AG10803 (cell line): Measurements from ENCODE around the gene CLOCK.
A peak's percentile ranks its signal among the peaks of the same experiment; 100 is the strongest.

Experiments used
- DNase-seq: peaks from one replicate; pipeline ENCODE4 v3.0.0; 2010; ENCODE audit warnings: low read depth
- H3K4me3 ChIP-seq: 2 replicates; pipeline ENCODE4 v1.5.1; 2011; ENCODE audit warnings: mild to moderate bottlenecking, low read length, control low read depth
- TF ChIP-seq, protein P1 (sequence below): conservative IDR thresholded peaks from 2 replicates; pipeline ENCODE4 v1.5.1; 2011; ENCODE audit warnings: mild to moderate bottlenecking, low read length, control low read depth, inconsistent platforms

Gene CLOCK

DNA sequence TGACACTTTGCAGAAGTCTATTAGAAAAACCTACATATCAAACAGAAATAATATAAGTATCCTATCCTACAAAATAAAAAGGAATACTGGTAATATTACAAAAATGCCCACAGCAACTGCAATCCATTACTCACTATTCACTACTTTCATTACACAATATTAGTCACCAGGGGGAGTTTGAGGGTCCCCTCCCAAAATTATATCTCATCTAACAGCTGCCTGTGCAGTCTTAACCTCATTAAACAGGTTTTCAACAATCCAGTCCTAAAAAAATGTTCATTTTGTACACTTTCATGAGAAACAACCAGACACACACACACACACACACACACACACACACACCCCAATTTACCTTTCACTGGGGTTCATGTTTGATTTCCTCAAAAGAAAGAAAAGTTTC lies 2.9 kb downstream of the CLOCK start:
- TF ChIP-seq, protein P1, sequence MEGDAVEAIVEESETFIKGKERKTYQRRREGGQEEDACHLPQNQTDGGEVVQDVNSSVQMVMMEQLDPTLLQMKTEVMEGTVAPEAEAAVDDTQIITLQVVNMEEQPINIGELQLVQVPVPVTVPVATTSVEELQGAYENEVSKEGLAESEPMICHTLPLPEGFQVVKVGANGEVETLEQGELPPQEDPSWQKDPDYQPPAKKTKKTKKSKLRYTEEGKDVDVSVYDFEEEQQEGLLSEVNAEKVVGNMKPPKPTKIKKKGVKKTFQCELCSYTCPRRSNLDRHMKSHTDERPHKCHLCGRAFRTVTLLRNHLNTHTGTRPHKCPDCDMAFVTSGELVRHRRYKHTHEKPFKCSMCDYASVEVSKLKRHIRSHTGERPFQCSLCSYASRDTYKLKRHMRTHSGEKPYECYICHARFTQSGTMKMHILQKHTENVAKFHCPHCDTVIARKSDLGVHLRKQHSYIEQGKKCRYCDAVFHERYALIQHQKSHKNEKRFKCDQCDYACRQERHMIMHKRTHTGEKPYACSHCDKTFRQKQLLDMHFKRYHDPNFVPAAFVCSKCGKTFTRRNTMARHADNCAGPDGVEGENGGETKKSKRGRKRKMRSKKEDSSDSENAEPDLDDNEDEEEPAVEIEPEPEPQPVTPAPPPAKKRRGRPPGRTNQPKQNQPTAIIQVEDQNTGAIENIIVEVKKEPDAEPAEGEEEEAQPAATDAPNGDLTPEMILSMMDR, result no peak
- no peak overlapping the region for H3K4me3 ChIP-seq
- peak; percentile 16 for DNase-seq

DNA sequence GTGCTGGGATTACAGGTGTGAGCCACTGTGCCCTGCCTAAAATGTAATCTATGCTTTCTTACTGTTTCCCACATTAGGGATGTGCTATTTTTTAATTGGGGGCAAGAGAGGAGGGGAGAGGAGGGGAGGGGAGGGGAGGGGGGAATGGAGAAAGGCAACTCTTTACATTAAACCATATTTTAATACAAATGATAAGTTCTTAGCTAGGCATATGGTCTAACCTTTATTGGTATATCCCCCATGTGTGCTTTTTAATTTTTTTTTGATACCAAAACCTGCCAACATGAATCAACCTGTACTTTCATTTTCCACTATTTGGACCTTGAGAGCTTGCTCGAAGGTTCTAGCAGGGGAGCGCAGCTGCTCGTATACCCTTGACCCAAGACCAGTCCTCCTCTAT lies 6.4 kb downstream of the CLOCK start:
- DNase-seq, result no peak
- H3K4me3 ChIP-seq, result no peak overlapping the region
- TF ChIP-seq, protein P1, result no peak

DNA sequence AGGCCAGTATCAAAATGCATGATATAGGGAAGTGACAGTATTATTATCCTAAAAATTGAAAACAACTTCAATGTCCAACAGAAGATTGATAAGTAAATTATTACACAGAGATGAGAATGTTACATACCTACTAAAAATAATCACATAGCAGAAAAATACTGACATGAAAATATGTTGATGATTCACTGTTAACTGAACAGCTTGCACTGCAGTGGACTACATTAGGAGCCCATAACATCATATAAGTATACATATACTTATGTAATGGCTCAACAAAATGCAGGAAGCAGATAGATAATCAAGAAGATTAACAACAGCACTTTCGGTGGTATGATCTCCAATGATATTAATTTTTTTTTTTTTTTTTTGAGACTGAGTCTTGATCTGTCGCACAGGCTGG lies 7.1 kb downstream of the CLOCK start:
- H3K4me3 ChIP-seq, result no peak overlapping the region
- no peak for DNase-seq
- TF ChIP-seq, protein P1, result no peak

DNA sequence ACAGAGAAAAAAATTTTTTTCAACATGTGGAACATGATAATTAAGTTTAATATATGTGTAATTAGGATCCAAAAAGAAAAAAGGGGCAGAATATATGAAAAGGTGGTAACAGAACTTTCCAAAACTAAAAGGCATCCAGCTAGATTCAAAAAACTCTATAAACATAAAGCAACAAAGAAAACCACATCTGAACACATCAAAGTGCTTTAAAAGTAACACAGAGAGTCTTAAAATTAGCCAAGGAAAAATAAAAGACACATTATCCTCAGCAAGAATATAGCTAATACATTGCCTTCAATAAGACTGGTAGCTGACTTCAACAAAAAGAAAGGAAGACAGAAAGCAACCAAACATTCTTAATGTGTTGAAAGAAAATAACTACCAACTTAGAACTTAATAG lies 8.2 kb downstream of the CLOCK start:
- TF ChIP-seq, protein P1, result no peak
- H3K4me3 ChIP-seq, result no peak overlapping the region
- DNase-seq, result no peak

DNA sequence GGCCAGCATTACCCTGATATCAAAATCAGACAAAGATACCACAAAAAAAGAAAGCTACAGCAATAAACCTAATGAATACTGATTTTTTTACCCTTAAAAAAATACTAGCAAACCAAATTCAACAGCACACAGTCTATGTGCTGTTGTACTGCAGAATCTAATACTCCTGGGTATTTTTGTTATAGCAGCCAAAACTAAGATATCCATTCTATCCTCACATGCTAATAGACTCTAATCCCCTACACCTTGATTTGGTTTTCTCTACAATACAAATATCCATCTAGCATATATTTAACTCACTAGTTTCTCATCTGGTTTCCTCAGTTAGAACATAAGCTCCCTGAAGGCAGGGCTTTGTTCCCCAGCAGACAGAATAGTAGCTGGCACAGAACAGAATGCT lies 12.4 kb downstream of the CLOCK start:
- TF ChIP-seq, protein P1, result no peak
- no peak for DNase-seq
- no peak overlapping the region for H3K4me3 ChIP-seq

DNA sequence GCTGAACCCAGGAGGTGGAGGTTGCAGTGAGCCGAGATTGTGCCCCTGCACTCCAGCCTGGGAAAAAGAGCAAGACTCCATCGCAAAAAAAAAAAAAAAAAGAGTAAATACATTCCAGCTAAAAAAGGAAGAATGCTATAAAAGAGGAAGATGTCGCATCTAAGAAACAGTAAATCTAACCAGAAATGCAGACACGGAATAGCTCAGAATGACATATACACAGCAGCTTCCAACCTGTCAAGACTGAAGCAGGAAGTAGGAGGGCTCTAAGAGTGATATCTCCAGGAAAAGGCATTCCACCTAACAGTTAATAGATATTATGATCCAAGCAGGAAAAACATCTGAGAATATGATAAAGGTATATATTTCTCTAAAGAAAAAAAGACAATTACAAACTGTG lies 16.0 kb downstream of the CLOCK start:
- TF ChIP-seq, protein P1, result no peak
- no peak overlapping the region for H3K4me3 ChIP-seq
- DNase-seq, result no peak

DNA sequence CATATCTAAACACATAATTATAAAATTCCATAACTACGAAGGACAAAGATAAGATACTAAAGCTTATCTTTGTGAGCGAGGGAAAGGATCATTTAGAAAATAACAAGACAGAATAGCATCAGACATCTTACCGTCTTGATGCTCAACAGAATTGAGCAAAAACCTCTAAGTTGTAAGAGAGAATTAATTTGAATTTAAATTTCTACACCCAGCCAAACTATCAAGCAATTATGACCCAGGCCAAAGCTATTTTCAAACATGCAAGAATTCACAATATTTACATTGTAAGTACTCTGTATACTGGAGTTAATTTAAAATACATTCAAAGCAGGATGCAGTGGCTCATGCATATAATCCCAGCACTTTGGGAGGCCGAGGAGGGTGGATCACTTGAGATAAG lies 16.5 kb downstream of the CLOCK start:
- TF ChIP-seq, protein P1, result no peak

More for the DNA sequence above, 16.5 kb downstream of the CLOCK start:
- no peak for DNase-seq
- H3K4me3 ChIP-seq, result no peak overlapping the region
